Activated naive CD8-positive, alpha-beta T cell (primary cell): Measurements from ENCODE around the gene DGCR6.
"Not testable (repeated sequence)": the region's sequence is repeated elsewhere in the genome, so short reads cannot be mapped to it uniquely, and the experiment has no call there.

Source experiments
- H3K27ac Mint-ChIP-seq: one replicate; pipeline ENCODE4 v1.8.0; 2021; ENCODE audit warnings: mixed read lengths
- H3K27me3 Mint-ChIP-seq: one replicate; pipeline ENCODE4 v1.8.0; 2021; ENCODE audit warnings: mixed read lengths
- H3K36me3 Mint-ChIP-seq: one replicate; pipeline ENCODE4 v1.8.0; 2021; ENCODE audit warnings: mixed read lengths
- H3K4me1 Mint-ChIP-seq: one replicate; pipeline ENCODE4 v1.8.0; 2021; ENCODE audit warnings: low read depth, mixed read lengths
- H3K4me3 Mint-ChIP-seq: one replicate; pipeline ENCODE4 v1.8.0; 2021; ENCODE audit warnings: mild to moderate bottlenecking, mixed read lengths
- H3K9me3 Mint-ChIP-seq: one replicate; pipeline ENCODE4 v1.8.0; 2021; ENCODE audit warnings: low read depth, mixed read lengths

Gene DGCR6

GRCh38 chr22:18917818-18918217, 11.7 kb downstream of the DGCR6 start:
- not testable (repeated sequence) for H3K9me3 Mint-ChIP-seq, H3K27me3 Mint-ChIP-seq, H3K27ac Mint-ChIP-seq, H3K4me3 Mint-ChIP-seq, H3K4me1 Mint-ChIP-seq, H3K36me3 Mint-ChIP-seq

GRCh38 chr22:18920257-18920902, 14.3 kb downstream of the DGCR6 start:
- H3K27me3 Mint-ChIP-seq, H3K36me3 Mint-ChIP-seq, H3K9me3 Mint-ChIP-seq, H3K4me1 Mint-ChIP-seq, H3K27ac Mint-ChIP-seq, H3K4me3 Mint-ChIP-seq: not testable (repeated sequence)

GRCh38 chr22:18925368-18926064, 19.4 kb downstream of the DGCR6 start:
- Mint-ChIP-seq H3K9me3 (no peaks in the 10 kb centered on the region), H3K27me3 (no peaks in the 10 kb centered on the region), H3K27ac (no peak overlapping the region), H3K36me3 (no peaks in the 10 kb centered on the region), H3K4me3 (no peak overlapping the region), H3K4me1 (no peaks in the 10 kb centered on the region)

GRCh38 chr22:18927020-18927419, 20.9 kb downstream of the DGCR6 start:
- Mint-ChIP-seq H3K27ac (no peak overlapping the region), H3K27me3 (no peaks in the 10 kb centered on the region), H3K9me3 (no peaks in the 10 kb centered on the region), H3K4me1 (no peaks in the 10 kb centered on the region), H3K4me3 (no peak overlapping the region), H3K36me3 (no peaks in the 10 kb centered on the region)

- Mint-ChIP-seq H3K27me3 (no peaks in the 10 kb centered on the region), H3K9me3 (no peaks in the 10 kb centered on the region), H3K4me1 (no peaks in the 10 kb centered on the region), H3K36me3 (no peaks in the 10 kb centered on the region), H3K4me3 (no peak overlapping the region), H3K27ac (no peak overlapping the region)
These were observed 21.5 kb downstream of the DGCR6 start for GRCh38 chr22:18927573-18927972.

- no peaks in the 10 kb centered on the region for H3K36me3 Mint-ChIP-seq
- H3K4me1 Mint-ChIP-seq: no peaks in the 10 kb centered on the region
- no peak overlapping the region for H3K27ac Mint-ChIP-seq
These were observed 23.3 kb downstream of the DGCR6 start for GRCh38 chr22:18929459-18929858.

GRCh38 chr22:18931905-18932652, 26.0 kb downstream of the DGCR6 start:
- Mint-ChIP-seq H3K9me3 (no peaks in the 10 kb centered on the region), H3K36me3 (no peaks in the 10 kb centered on the region), H3K27ac (no peak overlapping the region), H3K4me1 (no peaks in the 10 kb centered on the region), H3K27me3 (no peaks in the 10 kb centered on the region), H3K4me3 (no peak overlapping the region)

More at GRCh38 chr22:18929459-18929858, 23.3 kb downstream of the DGCR6 start:
- no peaks in the 10 kb centered on the region for H3K27me3 Mint-ChIP-seq
- H3K4me3 Mint-ChIP-seq: no peak overlapping the region
- H3K9me3 Mint-ChIP-seq: no peaks in the 10 kb centered on the region

GRCh38 chr22:18933914-18934313, 27.8 kb downstream of the DGCR6 start:
- Mint-ChIP-seq H3K36me3 (no peaks in the 10 kb centered on the region), H3K27me3 (no peaks in the 10 kb centered on the region), H3K27ac (no peak overlapping the region), H3K4me1 (no peaks in the 10 kb centered on the region), H3K9me3 (no peaks in the 10 kb centered on the region), H3K4me3 (no peak overlapping the region)

- not testable (repeated sequence) for H3K9me3 Mint-ChIP-seq, H3K27ac Mint-ChIP-seq, H3K36me3 Mint-ChIP-seq, H3K27me3 Mint-ChIP-seq, H3K4me3 Mint-ChIP-seq, H3K4me1 Mint-ChIP-seq
These were observed 28.6 kb downstream of the DGCR6 start for GRCh38 chr22:18934688-18935087.

GRCh38 chr22:18935889-18936529, 29.9 kb downstream of the DGCR6 start, which contains the start of gene PRODH:
Gene PRODH (minus strand): TSS chr22:18936293. CDS start chr22:18936287, 6 bp downstream.
- no peaks in the 10 kb centered on the region for H3K9me3 Mint-ChIP-seq
- H3K27me3 Mint-ChIP-seq: no peaks in the 10 kb centered on the region
- H3K4me1 Mint-ChIP-seq: no peaks in the 10 kb centered on the region
- no peak within 1 kb of the TSS for H3K27ac Mint-ChIP-seq
- no peaks in the 10 kb centered on the region for H3K36me3 Mint-ChIP-seq
- no peak within 1 kb of the TSS for H3K4me3 Mint-ChIP-seq

GRCh38 chr22:18938691-18939090, 32.6 kb downstream of the DGCR6 start:
- H3K27ac Mint-ChIP-seq, H3K9me3 Mint-ChIP-seq, H3K36me3 Mint-ChIP-seq, H3K4me1 Mint-ChIP-seq, H3K27me3 Mint-ChIP-seq, H3K4me3 Mint-ChIP-seq: not testable (repeated sequence)

- H3K36me3 Mint-ChIP-seq, H3K27ac Mint-ChIP-seq, H3K4me3 Mint-ChIP-seq, H3K9me3 Mint-ChIP-seq, H3K4me1 Mint-ChIP-seq, H3K27me3 Mint-ChIP-seq: not testable (repeated sequence)
These were observed 41.0 kb downstream of the DGCR6 start for GRCh38 chr22:18947105-18947504.

GRCh38 chr22:18947905-18948304, 41.8 kb downstream of the DGCR6 start:
- H3K9me3 Mint-ChIP-seq: no peaks in the 10 kb centered on the region
- peaks cover 10% of the 10 kb centered on the region for H3K27me3 Mint-ChIP-seq
- H3K27ac Mint-ChIP-seq: no peak overlapping the region
- no peak overlapping the region for H3K4me3 Mint-ChIP-seq
- no peaks in the 10 kb centered on the region for H3K4me1 Mint-ChIP-seq
- no peaks in the 10 kb centered on the region for H3K36me3 Mint-ChIP-seq

GRCh38 chr22:18950141-18950540, 44.0 kb downstream of the DGCR6 start:
- no peak overlapping the region for H3K27ac Mint-ChIP-seq
- no peaks in the 10 kb centered on the region for H3K9me3 Mint-ChIP-seq
- no peak overlapping the region for H3K4me3 Mint-ChIP-seq
- H3K27me3 Mint-ChIP-seq: peaks cover 10% of the 10 kb centered on the region
- H3K36me3 Mint-ChIP-seq: no peaks in the 10 kb centered on the region
- H3K4me1 Mint-ChIP-seq: no peaks in the 10 kb centered on the region

GRCh38 chr22:18952022-18952421, 45.9 kb downstream of the DGCR6 start:
- Mint-ChIP-seq H3K27me3 (peaks cover 11% of the 10 kb centered on the region), H3K4me1 (no peaks in the 10 kb centered on the region)

More at GRCh38 chr22:18952022-18952421, 45.9 kb downstream of the DGCR6 start:
- no peaks in the 10 kb centered on the region for H3K9me3 Mint-ChIP-seq
- no peaks in the 10 kb centered on the region for H3K36me3 Mint-ChIP-seq
- H3K27ac Mint-ChIP-seq: no peak overlapping the region
- H3K4me3 Mint-ChIP-seq: no peak overlapping the region
